ENCODE results near the gene CHTF18. TPM values are rescaled to one million over a fixed set of nuclear protein-coding genes. Genes with fewer than 3 reads are reported as not detected.

CHTF18 gene
- total RNA-seq, 1 donor from 2014 or later, result 4.9 TPM

DNA sequence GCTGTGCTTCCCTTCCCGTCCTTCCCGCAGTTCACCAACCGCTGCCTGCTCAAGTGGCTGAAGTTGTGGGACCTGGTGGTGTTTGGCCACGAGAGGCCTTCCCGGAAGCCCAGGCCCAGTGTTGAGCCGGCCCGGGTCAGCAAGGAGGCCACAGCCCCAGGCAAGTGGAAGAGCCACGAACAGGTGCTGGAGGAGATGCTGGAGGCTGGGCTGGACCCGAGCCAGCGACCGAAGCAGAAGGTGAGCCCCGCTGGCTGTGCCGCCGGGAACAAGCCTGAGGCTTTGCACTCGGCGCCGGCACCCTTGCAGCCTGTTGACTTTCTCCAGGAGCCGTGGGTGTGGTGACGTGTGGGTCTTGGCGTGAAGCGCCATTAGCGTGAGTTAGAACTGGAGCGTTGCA is 2.7 kb downstream of the CHTF18 start:
- DNase-seq (ENCODE audit: extremely low spot score in 2 of 2), result no peak

DNA sequence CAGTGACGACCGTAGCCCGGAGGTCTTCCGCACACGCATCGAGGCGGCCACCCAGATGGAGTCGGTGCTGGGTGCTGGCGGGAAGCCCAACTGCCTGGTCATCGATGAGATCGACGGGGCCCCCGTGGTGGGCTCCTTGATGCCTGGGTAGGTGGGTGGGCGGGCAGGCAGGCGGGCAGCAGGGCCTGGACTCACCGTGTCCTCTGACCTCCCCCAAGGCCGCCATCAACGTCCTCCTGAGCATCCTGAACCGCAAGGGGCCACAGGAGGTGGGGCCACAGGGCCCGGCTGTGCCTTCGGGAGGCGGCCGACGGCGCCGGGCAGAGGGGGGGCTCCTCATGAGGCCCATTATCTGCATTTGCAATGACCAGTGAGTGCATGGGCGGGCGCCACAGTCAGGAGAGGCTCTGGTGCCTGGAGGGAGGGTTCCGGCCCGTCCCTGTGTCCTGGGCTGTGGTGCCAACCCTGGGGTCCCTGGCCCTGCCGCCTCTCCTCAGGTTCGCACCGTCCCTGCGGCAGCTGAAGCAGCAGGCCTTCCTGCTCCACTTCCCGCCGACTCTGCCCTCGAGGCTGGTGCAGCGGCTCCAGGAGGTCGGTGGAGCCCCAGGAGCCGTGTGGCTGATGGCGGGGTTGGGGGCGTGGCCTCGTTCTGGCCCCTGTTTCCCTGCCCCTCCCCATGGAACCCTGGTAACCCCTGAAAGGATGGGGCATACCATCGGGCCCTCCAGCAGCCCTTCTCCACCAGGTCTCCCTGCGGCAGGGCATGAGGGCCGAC is 4.0 kb downstream of the CHTF18 start:
- Histone ChIP-seq H3K27ac (no peak overlapping the region), H3K27me3 (no peaks in the 10 kb centered on the region), H3K4me3 (no peak overlapping the region), H3K4me1 (peaks cover 18% of the 10 kb centered on the region), H3K36me3 (no peaks in the 10 kb centered on the region), H3K9me3 (no peaks in the 10 kb centered on the region)
- intact Hi-C loops (cut with DNase I), result no loop called here
- TF ChIP-seq POLR2AphosphoS5 (IDR thresholded peaks at IDR 0.05; ENCODE audit: insufficient read depth in 1 of 2, low read depth in 1 of 2), result no peak
- TF ChIP-seq, protein P1, sequence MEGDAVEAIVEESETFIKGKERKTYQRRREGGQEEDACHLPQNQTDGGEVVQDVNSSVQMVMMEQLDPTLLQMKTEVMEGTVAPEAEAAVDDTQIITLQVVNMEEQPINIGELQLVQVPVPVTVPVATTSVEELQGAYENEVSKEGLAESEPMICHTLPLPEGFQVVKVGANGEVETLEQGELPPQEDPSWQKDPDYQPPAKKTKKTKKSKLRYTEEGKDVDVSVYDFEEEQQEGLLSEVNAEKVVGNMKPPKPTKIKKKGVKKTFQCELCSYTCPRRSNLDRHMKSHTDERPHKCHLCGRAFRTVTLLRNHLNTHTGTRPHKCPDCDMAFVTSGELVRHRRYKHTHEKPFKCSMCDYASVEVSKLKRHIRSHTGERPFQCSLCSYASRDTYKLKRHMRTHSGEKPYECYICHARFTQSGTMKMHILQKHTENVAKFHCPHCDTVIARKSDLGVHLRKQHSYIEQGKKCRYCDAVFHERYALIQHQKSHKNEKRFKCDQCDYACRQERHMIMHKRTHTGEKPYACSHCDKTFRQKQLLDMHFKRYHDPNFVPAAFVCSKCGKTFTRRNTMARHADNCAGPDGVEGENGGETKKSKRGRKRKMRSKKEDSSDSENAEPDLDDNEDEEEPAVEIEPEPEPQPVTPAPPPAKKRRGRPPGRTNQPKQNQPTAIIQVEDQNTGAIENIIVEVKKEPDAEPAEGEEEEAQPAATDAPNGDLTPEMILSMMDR (IDR thresholded peaks at IDR 0.05), result no peak
- no peak for TF ChIP-seq POLR2A (IDR thresholded peaks at IDR 0.05)
- DNase-seq (ENCODE audit: extremely low spot score in 2 of 2), result no peak

More for the DNA sequence above, 2.7 kb downstream of the CHTF18 start:
- intact Hi-C loops (cut with DNase I), result no loop called here
- Histone ChIP-seq H3K27ac (no peak overlapping the region), H3K4me1 (peaks cover 28% of the 10 kb centered on the region), H3K9me3 (no peaks in the 10 kb centered on the region), H3K27me3 (no peaks in the 10 kb centered on the region), H3K36me3 (peaks cover 0 to 4% of the 10 kb centered on the region in 2 donors), H3K4me3 (no peak overlapping the region)
- TF ChIP-seq POLR2A (IDR thresholded peaks at IDR 0.05) (no peak), POLR2AphosphoS5 (IDR thresholded peaks at IDR 0.05; ENCODE audit: insufficient read depth in 1 of 2, low read depth in 1 of 2) (no peak)
- TF ChIP-seq, protein P1 (IDR thresholded peaks at IDR 0.05), result no peak

DNA sequence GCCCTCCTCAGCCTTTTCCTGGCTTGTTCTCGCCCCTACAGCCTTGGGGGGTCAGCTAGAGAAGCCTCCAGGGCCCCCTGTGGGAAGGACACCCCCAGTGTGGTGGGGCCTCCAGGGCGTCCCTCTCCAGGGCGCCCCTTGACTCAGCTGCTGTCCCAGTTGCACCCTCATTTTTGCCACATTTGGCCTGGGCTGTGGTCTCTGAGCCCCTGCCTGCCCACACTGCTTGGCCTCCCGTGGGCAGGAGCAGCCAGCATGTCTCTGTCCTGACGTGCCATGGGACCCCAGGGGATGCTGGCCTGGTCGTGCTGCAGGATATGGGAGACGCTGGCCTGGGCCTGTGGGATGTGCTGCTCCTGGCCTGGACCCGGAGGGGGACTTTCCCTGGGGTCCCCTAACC is 5.0 kb downstream of the CHTF18 start:
- Histone ChIP-seq H3K4me3 (no peak overlapping the region), H3K27me3 (no peaks in the 10 kb centered on the region), H3K27ac (no peak overlapping the region), H3K9me3 (no peaks in the 10 kb centered on the region), H3K4me1 (peaks cover 12% of the 10 kb centered on the region), H3K36me3 (no peaks in the 10 kb centered on the region)
- DNase-seq (ENCODE audit: extremely low spot score in 2 of 2), result no peak
- intact Hi-C loops (cut with DNase I), result no loop called here
- no peak for TF ChIP-seq POLR2AphosphoS5 (IDR thresholded peaks at IDR 0.05; ENCODE audit: insufficient read depth in 1 of 2, low read depth in 1 of 2)
- TF ChIP-seq POLR2A (IDR thresholded peaks at IDR 0.05), result no peak
- TF ChIP-seq, protein P1 (IDR thresholded peaks at IDR 0.05), result no peak

DNA sequence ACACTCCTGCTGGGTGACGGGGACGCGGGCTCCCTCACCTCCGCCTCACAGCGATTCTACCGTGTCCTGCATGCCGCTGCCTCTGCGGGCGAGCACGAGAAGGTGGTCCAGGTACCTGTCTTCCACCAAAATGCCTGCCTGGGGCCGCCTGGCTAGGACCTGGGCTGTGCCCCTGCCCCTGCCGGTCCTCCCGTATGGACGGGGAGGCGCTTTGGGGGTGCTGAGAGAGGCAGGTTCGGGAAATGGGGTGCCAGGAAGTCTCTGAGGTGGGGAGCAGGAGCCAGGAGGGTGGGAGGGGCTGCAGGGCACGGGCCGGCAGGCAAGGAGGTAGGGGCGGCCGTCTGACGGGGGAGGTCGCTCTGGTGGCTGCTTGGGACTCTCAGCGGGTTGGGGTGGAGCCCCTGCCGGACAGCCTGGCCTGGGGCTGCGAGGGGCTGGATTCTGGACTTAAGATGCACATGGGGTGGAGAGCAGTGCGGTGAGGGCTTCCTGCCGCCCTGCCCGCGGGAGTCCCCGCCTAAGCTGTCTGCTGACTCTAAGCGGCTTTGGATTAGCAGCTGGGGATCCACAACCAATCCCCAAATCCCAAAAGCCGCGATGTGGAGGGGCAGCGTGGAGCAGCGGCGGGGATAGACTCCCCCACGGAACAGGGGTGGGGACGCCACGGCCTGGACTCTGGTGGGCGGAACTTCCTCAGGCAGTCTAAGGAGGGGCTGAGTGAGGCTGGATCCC is 5.8 kb downstream of the CHTF18 start:
- no peak for TF ChIP-seq POLR2AphosphoS5 (IDR thresholded peaks at IDR 0.05; ENCODE audit: insufficient read depth in 1 of 2, low read depth in 1 of 2)
- no peak for TF ChIP-seq POLR2A (IDR thresholded peaks at IDR 0.05)
- TF ChIP-seq, protein P1 (IDR thresholded peaks at IDR 0.05), result no peak
- H3K36me3 ChIP-seq, result no peaks in the 10 kb centered on the region
- peaks cover 5% of the 10 kb centered on the region for H3K4me1 ChIP-seq
- H3K9me3 ChIP-seq, result no peaks in the 10 kb centered on the region
- no peak for DNase-seq (ENCODE audit: extremely low spot score in 2 of 2)
- no peaks in the 10 kb centered on the region for H3K27me3 ChIP-seq
- intact Hi-C loops (cut with DNase I), result no loop called here
- H3K27ac ChIP-seq, result no peak overlapping the region
- no peak overlapping the region for H3K4me3 ChIP-seq

Data from vagina (tissue), 2 donors.